ENCODE results near the gene HIRA.

Gene HIRA

DNA sequence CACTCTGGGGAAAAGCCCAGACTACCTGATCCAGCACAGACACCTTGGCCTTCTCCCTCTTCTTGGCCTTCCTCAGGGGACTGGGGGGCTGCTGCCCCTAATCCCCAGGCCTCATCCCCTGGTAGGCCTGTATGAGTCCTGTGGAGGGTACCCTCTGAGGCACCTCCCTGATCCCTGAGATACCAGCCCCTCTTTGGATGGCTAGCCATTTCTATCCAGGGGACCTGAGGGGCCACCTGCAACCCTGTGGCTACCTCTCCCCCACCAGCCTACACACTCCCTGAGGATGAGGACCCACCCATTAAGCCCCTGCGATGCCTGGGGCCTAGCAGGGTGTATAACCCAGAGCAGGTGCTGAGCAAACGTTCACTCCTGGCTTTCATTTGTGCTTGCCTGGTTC, 54.6 kb downstream of the HIRA start:
- Mint-ChIP-seq H3K4me3 (no peak overlapping the region), H3K27me3 (ENCODE audit: low read depth) (no peaks in the 10 kb centered on the region), H3K4me1 (no peaks in the 10 kb centered on the region)

DNA sequence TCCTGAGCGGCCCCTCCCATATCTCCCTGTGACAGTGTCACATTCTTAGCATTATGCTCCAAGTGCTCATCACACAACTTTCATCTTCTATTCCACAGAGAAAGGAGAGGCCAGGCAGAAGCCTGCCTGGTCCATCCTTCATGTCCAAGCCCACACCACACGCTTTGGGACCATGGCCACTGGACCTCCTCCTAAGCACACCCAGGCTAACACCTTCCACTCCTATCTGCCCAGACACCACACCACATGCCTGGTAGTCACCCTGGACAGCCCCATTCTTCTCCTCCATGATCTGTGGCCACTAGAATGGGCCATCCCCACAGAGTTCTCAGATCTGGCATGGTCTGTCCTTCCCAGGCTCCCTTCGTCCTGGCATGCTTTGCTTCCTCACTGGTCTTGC, 55.3 kb downstream of the HIRA start:
- H3K4me3 Mint-ChIP-seq: no peak overlapping the region
- H3K9me3 Mint-ChIP-seq: no peaks in the 10 kb centered on the region
- H3K36me3 Mint-ChIP-seq (ENCODE audit: low read depth): peaks cover 48% of the 10 kb centered on the region
- no peak overlapping the region for H3K27ac Mint-ChIP-seq
- no peaks in the 10 kb centered on the region for H3K4me1 Mint-ChIP-seq
- TF ChIP-seq, protein P1, sequence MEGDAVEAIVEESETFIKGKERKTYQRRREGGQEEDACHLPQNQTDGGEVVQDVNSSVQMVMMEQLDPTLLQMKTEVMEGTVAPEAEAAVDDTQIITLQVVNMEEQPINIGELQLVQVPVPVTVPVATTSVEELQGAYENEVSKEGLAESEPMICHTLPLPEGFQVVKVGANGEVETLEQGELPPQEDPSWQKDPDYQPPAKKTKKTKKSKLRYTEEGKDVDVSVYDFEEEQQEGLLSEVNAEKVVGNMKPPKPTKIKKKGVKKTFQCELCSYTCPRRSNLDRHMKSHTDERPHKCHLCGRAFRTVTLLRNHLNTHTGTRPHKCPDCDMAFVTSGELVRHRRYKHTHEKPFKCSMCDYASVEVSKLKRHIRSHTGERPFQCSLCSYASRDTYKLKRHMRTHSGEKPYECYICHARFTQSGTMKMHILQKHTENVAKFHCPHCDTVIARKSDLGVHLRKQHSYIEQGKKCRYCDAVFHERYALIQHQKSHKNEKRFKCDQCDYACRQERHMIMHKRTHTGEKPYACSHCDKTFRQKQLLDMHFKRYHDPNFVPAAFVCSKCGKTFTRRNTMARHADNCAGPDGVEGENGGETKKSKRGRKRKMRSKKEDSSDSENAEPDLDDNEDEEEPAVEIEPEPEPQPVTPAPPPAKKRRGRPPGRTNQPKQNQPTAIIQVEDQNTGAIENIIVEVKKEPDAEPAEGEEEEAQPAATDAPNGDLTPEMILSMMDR (IDR thresholded peaks at IDR 0.05; ENCODE audit: unreplicated experiment in 3 of 3): no peak
- H3K27me3 Mint-ChIP-seq (ENCODE audit: low read depth): no peaks in the 10 kb centered on the region

More for the DNA sequence above, 54.6 kb downstream of the HIRA start:
- H3K9me3 Mint-ChIP-seq: no peaks in the 10 kb centered on the region
- peaks cover 45% of the 10 kb centered on the region for H3K36me3 Mint-ChIP-seq (ENCODE audit: low read depth)
- TF ChIP-seq, protein P1 (IDR thresholded peaks at IDR 0.05; ENCODE audit: unreplicated experiment in 3 of 3): no peak
- H3K27ac Mint-ChIP-seq: no peak overlapping the region

DNA sequence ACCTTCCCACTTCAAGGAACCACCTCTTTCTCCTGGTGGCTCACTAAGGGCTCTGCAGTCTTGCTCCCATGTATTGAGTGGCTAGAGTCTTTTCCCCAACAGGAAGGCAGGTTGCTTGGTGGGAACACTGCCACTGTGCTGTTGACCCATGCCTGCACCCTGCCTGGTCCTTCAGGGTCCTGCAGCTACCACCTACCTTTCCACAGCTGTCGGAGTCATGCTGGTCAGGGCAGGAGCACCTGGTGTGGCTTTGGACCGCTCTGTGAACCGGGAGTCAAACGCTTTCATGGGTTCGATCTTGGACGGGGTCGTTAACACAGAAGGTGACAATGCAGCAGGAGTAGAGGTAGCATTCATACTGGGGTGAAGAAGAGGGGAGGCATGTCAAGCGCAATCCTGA, 56.1 kb downstream of the HIRA start:
- Mint-ChIP-seq H3K27ac (no peak overlapping the region), H3K27me3 (ENCODE audit: low read depth) (no peaks in the 10 kb centered on the region), H3K4me3 (no peak overlapping the region), H3K9me3 (no peaks in the 10 kb centered on the region), H3K4me1 (no peaks in the 10 kb centered on the region), H3K36me3 (ENCODE audit: low read depth) (peaks cover 48% of the 10 kb centered on the region)
- TF ChIP-seq, protein P1 (IDR thresholded peaks at IDR 0.05; ENCODE audit: unreplicated experiment in 3 of 3): no peak

DNA sequence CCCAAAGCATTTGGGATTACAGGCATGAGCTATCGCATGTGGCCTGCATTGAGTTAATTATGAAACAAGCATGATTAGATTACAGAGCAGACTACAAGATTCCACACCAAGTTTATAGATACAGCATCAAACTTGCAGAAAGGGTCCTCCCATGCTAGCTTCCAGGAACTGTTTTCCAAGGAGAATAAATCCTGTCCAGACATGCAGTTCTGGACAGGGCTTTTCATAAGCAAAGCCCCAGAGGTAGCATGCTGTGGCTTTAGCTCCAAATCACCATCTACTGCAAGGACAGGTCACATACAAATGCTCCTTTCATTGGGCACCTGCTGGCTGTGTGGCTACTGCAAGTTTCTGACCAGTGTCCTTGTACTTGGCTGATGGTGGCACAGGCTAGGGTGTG, 57.1 kb downstream of the HIRA start:
- H3K9me3 Mint-ChIP-seq: no peaks in the 10 kb centered on the region
- no peaks in the 10 kb centered on the region for H3K27me3 Mint-ChIP-seq (ENCODE audit: low read depth)
- no peaks in the 10 kb centered on the region for H3K4me1 Mint-ChIP-seq
- TF ChIP-seq, protein P1 (IDR thresholded peaks at IDR 0.05; ENCODE audit: unreplicated experiment in 3 of 3): no peak
- peaks cover 48% of the 10 kb centered on the region for H3K36me3 Mint-ChIP-seq (ENCODE audit: low read depth)
- no peak overlapping the region for H3K4me3 Mint-ChIP-seq
- H3K27ac Mint-ChIP-seq: no peak overlapping the region

DNA sequence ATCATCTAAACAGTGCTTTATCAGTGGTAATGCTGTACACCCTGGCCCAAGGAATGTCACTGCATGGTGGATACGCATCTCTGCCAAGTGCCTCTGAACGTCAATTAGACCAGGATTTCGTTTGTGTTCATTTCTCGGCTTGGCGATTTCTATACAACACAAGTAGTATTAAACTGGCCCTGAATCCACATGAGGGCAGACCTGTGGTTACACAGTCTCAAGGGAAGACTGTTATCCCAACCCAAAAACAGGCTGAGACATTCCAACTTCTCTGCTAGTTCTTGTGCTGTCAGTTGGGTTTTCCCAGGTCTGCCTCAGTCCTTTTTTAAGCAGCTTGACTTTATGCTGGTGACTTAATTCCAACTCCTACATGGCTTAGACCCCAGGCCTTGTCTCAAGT, 58.1 kb downstream of the HIRA start:
- Mint-ChIP-seq H3K4me1 (no peaks in the 10 kb centered on the region), H3K27me3 (ENCODE audit: low read depth) (no peaks in the 10 kb centered on the region), H3K4me3 (no peak overlapping the region), H3K27ac (no peak overlapping the region), H3K36me3 (ENCODE audit: low read depth) (peaks cover 54% of the 10 kb centered on the region), H3K9me3 (no peaks in the 10 kb centered on the region)
- TF ChIP-seq, protein P1 (IDR thresholded peaks at IDR 0.05; ENCODE audit: unreplicated experiment in 3 of 3): no peak

DNA sequence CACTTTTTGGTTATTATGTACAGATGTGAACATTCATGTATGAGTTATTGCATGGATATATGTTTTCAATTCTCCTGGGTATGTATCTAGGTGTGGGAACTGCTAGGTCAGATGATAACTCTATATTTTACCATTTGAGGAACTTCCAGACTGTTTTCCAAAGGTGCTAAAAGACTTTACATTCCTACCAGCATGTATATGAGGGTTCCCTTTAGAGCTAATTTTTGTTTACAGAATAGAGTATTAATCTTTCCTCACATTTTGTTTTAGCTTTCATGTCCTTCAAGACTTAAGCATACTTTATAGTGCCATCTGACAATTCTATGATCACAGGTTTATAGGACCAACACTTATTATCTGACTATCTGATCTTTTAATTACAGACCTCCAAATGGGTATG, 59.6 kb downstream of the HIRA start:
- peaks cover 58% of the 10 kb centered on the region for H3K36me3 Mint-ChIP-seq (ENCODE audit: low read depth)
- H3K27ac Mint-ChIP-seq: no peak overlapping the region
- TF ChIP-seq, protein P1 (IDR thresholded peaks at IDR 0.05; ENCODE audit: unreplicated experiment in 3 of 3): no peak
- H3K9me3 Mint-ChIP-seq: no peaks in the 10 kb centered on the region
- H3K27me3 Mint-ChIP-seq (ENCODE audit: low read depth): no peaks in the 10 kb centered on the region
- H3K4me3 Mint-ChIP-seq: no peak overlapping the region
- no peaks in the 10 kb centered on the region for H3K4me1 Mint-ChIP-seq
